Liver (tissue), 9 donors: Measurements from ENCODE around the gene TGFB1I1. TPM values are rescaled to one million over a fixed set of nuclear protein-coding genes. Genes with fewer than 3 reads are reported as not detected.

Experiments
- DNase-seq: peaks from one replicate; pipeline ENCODE4 v3.0.0-alpha.2; 2017; ENCODE audit warnings: low spot score
- H3K27ac ChIP-seq, 2 donors: one replicate each; pipeline ENCODE4 v1.7.0; 2013; ENCODE audit warnings: inconsistent platforms in 2 of 2, low read length in 2 of 2, control low read depth in 1 of 2, low read depth in 1 of 2, mild to moderate bottlenecking in 1 of 2
- H3K27me3 ChIP-seq, 4 donors: one replicate each; pipeline versions ENCODE4 v1.6.1 to v1.7.0; 2013; ENCODE audit warnings: low read length in 3 of 4, inconsistent platforms in 1 of 4, mild to moderate bottlenecking in 1 of 4, moderate library complexity in 1 of 4; ENCODE audit not compliant: control insufficient read depth in 4 of 4, insufficient read depth in 4 of 4
- H3K36me3 ChIP-seq, 4 donors: one replicate each; pipeline versions ENCODE4 v1.6.1 to v1.7.0; 2013; ENCODE audit warnings: low read length in 3 of 4, mild to moderate bottlenecking in 3 of 4, low read depth in 1 of 4, moderate library complexity in 1 of 4; ENCODE audit not compliant: control insufficient read depth in 4 of 4, insufficient read depth in 3 of 4
- H3K4me1 ChIP-seq, 4 donors: one replicate each; pipeline versions ENCODE4 v1.6.1 to v1.7.0; 2013; ENCODE audit warnings: low read length in 3 of 4, mild to moderate bottlenecking in 3 of 4, moderate library complexity in 1 of 4; ENCODE audit not compliant: control insufficient read depth in 4 of 4, insufficient read depth in 4 of 4
- H3K4me3 ChIP-seq, 3 donors: one replicate each; pipeline versions ENCODE4 v1.6.1 to v1.7.0; 2013; ENCODE audit warnings: low read length in 3 of 3, control low read depth in 1 of 3, low read depth in 1 of 3, mild to moderate bottlenecking in 1 of 3
- H3K9ac ChIP-seq, 2 donors: one replicate each; pipeline ENCODE4 v1.7.0; 2013; ENCODE audit warnings: low read length in 2 of 2, mild to moderate bottlenecking in 2 of 2, moderate library complexity in 2 of 2, control low read depth in 1 of 2, low read depth in 1 of 2
- H3K9me3 ChIP-seq, 4 donors: one replicate each; pipeline versions ENCODE4 v1.6.1 to v1.7.0; 2013; ENCODE audit warnings: low read length in 3 of 4; ENCODE audit not compliant: control insufficient read depth in 4 of 4
- ATF3 ChIP-seq: IDR thresholded peaks from 2 replicates; pipeline ENCODE4 v1.6.1; 2016; ENCODE audit warnings: antibody characterized with exemption
- CTCF ChIP-seq: fragments of 150-350 bp; IDR thresholded peaks from 2 replicates; pipeline ENCODE4 v1.5.1; 2017; ENCODE audit warnings: improper control_type of control experiment, low read depth, low read length; ENCODE audit not compliant: missing input control
- EGR1 ChIP-seq, 2 donors: IDR thresholded peaks; 2 replicates each; pipeline ENCODE4 v1.6.1; 2016 to 2018; ENCODE audit warnings: antibody characterized with exemption in 2 of 2, low read depth in 2 of 2
- FOXA2 ChIP-seq: IDR thresholded peaks from 2 replicates; pipeline ENCODE4 v1.6.1; 2016; ENCODE audit warnings: antibody characterized with exemption
- GABPA ChIP-seq, 2 donors: IDR thresholded peaks in 1 of 2; conservative IDR thresholded peaks in 1 of 2; 2 replicates each; pipeline ENCODE4 v1.6.1; 2016; ENCODE audit warnings: antibody characterized with exemption in 2 of 2, mild to moderate bottlenecking in 1 of 2, moderate library complexity in 1 of 2
- HNF4A ChIP-seq, 2 donors: conservative IDR thresholded peaks; 2 replicates each; pipeline ENCODE4 v1.6.1; 2016; ENCODE audit warnings: antibody characterized with exemption in 2 of 2, mild to moderate bottlenecking in 2 of 2
- HNF4G ChIP-seq: IDR thresholded peaks from 2 replicates; pipeline ENCODE4 v1.6.1; 2016; ENCODE audit warnings: antibody characterized with exemption
- JUND ChIP-seq, 2 donors: IDR thresholded peaks; 2 replicates each; pipeline ENCODE4 v1.6.1; 2016; ENCODE audit warnings: antibody characterized with exemption in 2 of 2
- MAX ChIP-seq: IDR thresholded peaks from 2 replicates; pipeline ENCODE4 v1.6.1; 2016; ENCODE audit warnings: antibody characterized with exemption
- NR2F2 ChIP-seq: IDR thresholded peaks from 2 replicates; pipeline ENCODE4 v1.6.1; 2016; ENCODE audit warnings: antibody characterized with exemption
- RAD21 ChIP-seq, 2 donors: IDR thresholded peaks; 2 replicates each; pipeline ENCODE4 v1.6.1; 2016; ENCODE audit warnings: antibody characterized with exemption in 2 of 2, mild to moderate bottlenecking in 2 of 2
- REST ChIP-seq: IDR thresholded peaks from 2 replicates; pipeline ENCODE4 v1.6.1; 2016; ENCODE audit warnings: antibody characterized with exemption, mild to moderate bottlenecking
- RXRA ChIP-seq, 2 donors: IDR thresholded peaks; 2 replicates each; pipeline ENCODE4 v1.6.1; 2017 to 2018; ENCODE audit warnings: antibody characterized with exemption in 2 of 2, mild to moderate bottlenecking in 1 of 2
- SP1 ChIP-seq: IDR thresholded peaks from 2 replicates; pipeline ENCODE4 v1.6.1; 2018; ENCODE audit warnings: antibody characterized with exemption, mild to moderate bottlenecking
- TAF1 ChIP-seq: conservative IDR thresholded peaks from 2 replicates; pipeline ENCODE4 v1.6.1; 2016; ENCODE audit warnings: antibody characterized with exemption, mild to moderate bottlenecking
- YY1 ChIP-seq: IDR thresholded peaks from 2 replicates; pipeline ENCODE4 v1.6.1; 2016; ENCODE audit warnings: antibody characterized with exemption, mild to moderate bottlenecking
- ZBTB33 ChIP-seq: IDR thresholded peaks from 2 replicates; pipeline ENCODE4 v1.6.1; 2016; ENCODE audit warnings: antibody characterized with exemption
- WGBS: extraction: QIAGEN DNeasy Blood & Tissue Kit; methylation state at CpG from one replicate; pipeline ENCODE4 v1.1.7; 2013; 5-methylcytosine and 5-hydroxymethylcytosine counted together
- polyA plus RNA-seq, 2 donors: library from polyadenylated mRNA; stranded (reverse) in 1 of 2; unstranded in 1 of 2; fragments of 200-250 nt in 1 of 2; fragments of >200 nt in 1 of 2; fragmentation: Nextera tagmentation in 1 of 2; extraction: Ambion mirVana in 1 of 2; gene quantifications; one replicate each; pipeline versions ENCODE4 v1.2.1 to v1.2.3, GENCODE V29; 2013 to 2015
- total RNA-seq, 2 donors: library from RNA; depleted of rRNA; stranded (reverse); fragments of >200 nt; gene quantifications; one replicate each; pipeline ENCODE4 v1.2.3, GENCODE V29; 2014
- donor health status: healthy.
- donor health status: healthy.
- donor health status: healthy.
- donor health status: healthy.
- donor health status: healthy.

Gene TGFB1I1
- total and polyA plus RNA-seq, 4 donors = 4.2 to 8.3 (median 5.8) TPM

GRCh38 chr16:31477220-31478216, 5.6 kb downstream of the TGFB1I1 start (continued):
- TF ChIP-seq ATF3 (no peak), RAD21 (IDR thresholded peaks at IDR 0.05) (peak; percentile 54 to 68), FOXA2 (peak; percentile 21), RXRA (IDR thresholded peaks at IDR 0.05) (peak; percentile 88 to 90)

- Histone ChIP-seq H3K36me3 (no peaks in the 10 kb centered on the region), H3K27me3 (no peaks in the 10 kb centered on the region), H3K9ac (no peak overlapping the region), H3K27ac (no peak overlapping the region), H3K4me3 (no peak overlapping the region), H3K9me3 (no peaks in the 10 kb centered on the region), H3K4me1 (peaks cover 3 to 21% (median 14%) of the 10 kb centered on the region in 4 donors)
- DNase-seq = no peak
- 92% methylated on average over 3 of the region's 3 CpGs for WGBS
- no peak for TF ChIP-seq JUND (IDR thresholded peaks at IDR 0.05)
- no peak for TF ChIP-seq FOXA2
- no peak for TF ChIP-seq ZBTB33
- no peak for TF ChIP-seq TAF1
- no peak for TF ChIP-seq GABPA (IDR thresholded peaks at IDR 0.05 in 1 of 2, conservative IDR thresholded peaks at IDR 0.05 in 1 of 2)
- no peak for TF ChIP-seq CTCF
- TF ChIP-seq RAD21 (IDR thresholded peaks at IDR 0.05) = no peak
- no peak for TF ChIP-seq HNF4A (conservative IDR thresholded peaks at IDR 0.05)
- no peak for TF ChIP-seq NR2F2
- TF ChIP-seq SP1 = no peak
- no peak for TF ChIP-seq YY1
- TF ChIP-seq MAX = no peak
- TF ChIP-seq EGR1 (IDR thresholded peaks at IDR 0.05; ENCODE audit: low read depth in 2 of 2) = no peak
- TF ChIP-seq REST = no peak
- no peak for TF ChIP-seq HNF4G
Observed at GRCh38 chr16:31478956-31479355, 7.0 kb downstream of the TGFB1I1 start.
